Measurements from ENCODE around the gene MGAT5.

The MGAT5 gene

GRCh38 chr2:134454931-134455330 lies 201.1 kb downstream of the MGAT5 start:
- Histone ChIP-seq H3K27ac (ENCODE audit: poor library complexity, severe bottlenecking) (no peak overlapping the region), H3K27me3 (ENCODE audit: insufficient read depth, poor library complexity, severe bottlenecking) (no peaks in the 10 kb centered on the region), H3K9me3 (ENCODE audit: severe bottlenecking) (no peaks in the 10 kb centered on the region), H3K4me3 (ENCODE audit: severe bottlenecking) (no peak overlapping the region), H3K4me1 (ENCODE audit: insufficient read depth, poor library complexity, severe bottlenecking) (no peaks in the 10 kb centered on the region), H3K36me3 (ENCODE audit: low read depth) (no peaks in the 10 kb centered on the region)
- DNase-seq (ENCODE audit: low spot score) (no peak), ATAC-seq (ENCODE audit: low read depth) (no peak)
- TF ChIP-seq CTCF (IDR thresholded peaks at IDR 0.05; ENCODE audit: poor library complexity, severe bottlenecking): no peak

- Histone ChIP-seq H3K27me3 (ENCODE audit: insufficient read depth, poor library complexity, severe bottlenecking) (no peaks in the 10 kb centered on the region), H3K27ac (ENCODE audit: poor library complexity, severe bottlenecking) (no peak overlapping the region), H3K4me1 (ENCODE audit: insufficient read depth, poor library complexity, severe bottlenecking) (no peaks in the 10 kb centered on the region), H3K36me3 (ENCODE audit: low read depth) (no peaks in the 10 kb centered on the region), H3K4me3 (ENCODE audit: severe bottlenecking) (no peak overlapping the region), H3K9me3 (ENCODE audit: severe bottlenecking) (no peaks in the 10 kb centered on the region)
- no peak for ATAC-seq (ENCODE audit: low read depth)
- DNase-seq (ENCODE audit: low spot score): no peak
- TF ChIP-seq CTCF (IDR thresholded peaks at IDR 0.05; ENCODE audit: poor library complexity, severe bottlenecking): no peak
Measured at GRCh38 chr2:134455426-134455825, 201.6 kb downstream of the MGAT5 start.

GRCh38 chr2:134457353-134457752 lies 203.5 kb downstream of the MGAT5 start:
- Histone ChIP-seq H3K27ac (ENCODE audit: poor library complexity, severe bottlenecking) (no peak overlapping the region), H3K36me3 (ENCODE audit: low read depth) (no peaks in the 10 kb centered on the region), H3K4me1 (ENCODE audit: insufficient read depth, poor library complexity, severe bottlenecking) (no peaks in the 10 kb centered on the region), H3K4me3 (ENCODE audit: severe bottlenecking) (no peak overlapping the region), H3K27me3 (ENCODE audit: insufficient read depth, poor library complexity, severe bottlenecking) (no peaks in the 10 kb centered on the region), H3K9me3 (ENCODE audit: severe bottlenecking) (no peaks in the 10 kb centered on the region)
- no peak for ATAC-seq (ENCODE audit: low read depth)
- no peak for DNase-seq (ENCODE audit: low spot score)
- no peak for TF ChIP-seq CTCF (IDR thresholded peaks at IDR 0.05; ENCODE audit: poor library complexity, severe bottlenecking)

GRCh38 chr2:134457765-134458472 lies 204.0 kb downstream of the MGAT5 start:
- H3K4me1 ChIP-seq (ENCODE audit: insufficient read depth, poor library complexity, severe bottlenecking): no peaks in the 10 kb centered on the region
- H3K27me3 ChIP-seq (ENCODE audit: insufficient read depth, poor library complexity, severe bottlenecking): no peaks in the 10 kb centered on the region
- ATAC-seq (ENCODE audit: low read depth): no peak
- H3K36me3 ChIP-seq (ENCODE audit: low read depth): no peaks in the 10 kb centered on the region
- no peak overlapping the region for H3K4me3 ChIP-seq (ENCODE audit: severe bottlenecking)
- no peak for TF ChIP-seq CTCF (IDR thresholded peaks at IDR 0.05; ENCODE audit: poor library complexity, severe bottlenecking)
- no peak overlapping the region for H3K27ac ChIP-seq (ENCODE audit: poor library complexity, severe bottlenecking)
- no peak for DNase-seq (ENCODE audit: low spot score)
- H3K9me3 ChIP-seq (ENCODE audit: severe bottlenecking): no peaks in the 10 kb centered on the region

- Histone ChIP-seq H3K36me3 (ENCODE audit: low read depth) (no peaks in the 10 kb centered on the region), H3K4me3 (ENCODE audit: severe bottlenecking) (no peak overlapping the region), H3K9me3 (ENCODE audit: severe bottlenecking) (no peaks in the 10 kb centered on the region), H3K27me3 (ENCODE audit: insufficient read depth, poor library complexity, severe bottlenecking) (no peaks in the 10 kb centered on the region), H3K4me1 (ENCODE audit: insufficient read depth, poor library complexity, severe bottlenecking) (no peaks in the 10 kb centered on the region), H3K27ac (ENCODE audit: poor library complexity, severe bottlenecking) (no peak overlapping the region)
- no peak for ATAC-seq (ENCODE audit: low read depth)
- no peak for DNase-seq (ENCODE audit: low spot score)
- no peak for TF ChIP-seq CTCF (IDR thresholded peaks at IDR 0.05; ENCODE audit: poor library complexity, severe bottlenecking)
Measured at GRCh38 chr2:134458473-134458853, 204.6 kb downstream of the MGAT5 start.
